ENCODE data around the gene LGR4. TPM values are rescaled to one million over a fixed set of nuclear protein-coding genes. Genes with fewer than 3 reads are reported as not detected.

The LGR4 gene
- total and polyA plus RNA-seq, 2 donors (not counting 1 experiment from before 2014, with no cell fraction given) = 0.92 to 3.3 TPM

- Histone ChIP-seq H3K27me3 (replicated peaks in 1 of 4; ENCODE audit: control extremely low read depth in 1 of 4, control insufficient read depth in 3 of 4, insufficient read depth in 4 of 4, low read length in 3 of 4) (no peaks in the 10 kb centered on the region), H3K9me3 (ENCODE audit: control extremely low read depth in 1 of 3, control insufficient read depth in 2 of 3, insufficient read depth in 1 of 3, low read length in 2 of 3) (no peaks in the 10 kb centered on the region), H4K20me1 (ENCODE audit: control insufficient read depth, insufficient read depth, low read length, poor library complexity, severe bottlenecking) (no peaks in the 10 kb centered on the region), H3K9ac (ENCODE audit: low read length) (no peak overlapping the region), H3K27ac (ENCODE audit: low read length in 2 of 2) (no peak overlapping the region), H2AFZ (ENCODE audit: insufficient read depth, low read depth, low read length, poor library complexity, severe bottlenecking) (no peak overlapping the region), H3K4me3 (ENCODE audit: control extremely low read depth in 1 of 5, extremely low read depth in 1 of 5, insufficient read depth in 1 of 5, low read depth in 2 of 5, low read length in 4 of 5) (no peak overlapping the region), H3K79me2 (ENCODE audit: control insufficient read depth, insufficient read depth, low read length) (no peaks in the 10 kb centered on the region), H3K4me2 (replicated peaks; ENCODE audit: low read depth, low read length, poor library complexity, severe bottlenecking) (no peak overlapping the region), H3K36me3 (replicated peaks in 1 of 2; ENCODE audit: control extremely low read depth in 1 of 2, control insufficient read depth in 1 of 2, extremely low read depth in 1 of 2, insufficient read depth in 2 of 2, low read length in 1 of 2) (peaks cover 0 to 8% of the 10 kb centered on the region in 2 experiments), H3K4me1 (ENCODE audit: control insufficient read depth in 2 of 2, insufficient read depth in 2 of 2, low read length in 2 of 2) (no peaks in the 10 kb centered on the region)
- TF ChIP-seq CTCF (IDR thresholded peaks at IDR 0.05) (peak; percentile 97), EZH2 (IDR thresholded peaks at IDR 0.05; ENCODE audit: borderline replicate concordance, insufficient read depth, low read depth, low read length, poor library complexity, severe bottlenecking) (no peak)
- CTCF ChIA-PET = interaction anchor here (0.6 to 7.3 kb wide), 34 partner anchors 10 to 1208 kb away, joined by 3 to 118 read pairs (median 4); partner anchors contain the start of gene LGR4
- WGBS (ENCODE audit: insufficient coverage) = 73% methylated on average over 2 of the region's 4 CpGs
- Mint-ChIP-seq H3K27me3 (no peaks in the 10 kb centered on the region), H3K27ac (no peak overlapping the region), H3K4me1 (no peaks in the 10 kb centered on the region), H3K9me3 (ENCODE audit: insufficient read depth) (no peaks in the 10 kb centered on the region), H3K4me3 (no peak overlapping the region)
- DNase-seq (peak; percentile 63), ATAC-seq (ENCODE audit: low read depth) (peak; percentile 45)
- intact Hi-C loops (cut with micrococcal nuclease) = loop anchor here (1.0 to 5.0 kb wide), 5 partner anchors 20 to 1503 kb away; partner anchors contain the start of gene LIN7C
- POLR2A ChIA-PET = no interaction called here
Observed at GRCh38 chr11:27485930-27486773, 13.6 kb upstream of the LGR4 start.

- no peaks in the 10 kb centered on the region for H3K27me3 Mint-ChIP-seq
- no peak overlapping the region for H3K27ac Mint-ChIP-seq
- no peaks in the 10 kb centered on the region for H3K79me2 ChIP-seq (ENCODE audit: control insufficient read depth, insufficient read depth, low read length)
- H4K20me1 ChIP-seq (ENCODE audit: control insufficient read depth, insufficient read depth, low read length, poor library complexity, severe bottlenecking) = no peaks in the 10 kb centered on the region
- no peak overlapping the region for H3K4me2 ChIP-seq (replicated peaks; ENCODE audit: low read depth, low read length, poor library complexity, severe bottlenecking)
- H3K9me3 ChIP-seq (ENCODE audit: control extremely low read depth in 1 of 3, control insufficient read depth in 2 of 3, insufficient read depth in 1 of 3, low read length in 2 of 3) = no peaks in the 10 kb centered on the region
- no CpG with 5 or more reads among the region's 2 CpGs for WGBS (ENCODE audit: insufficient coverage)
- H3K4me1 Mint-ChIP-seq = no peaks in the 10 kb centered on the region
- no peak for ATAC-seq (ENCODE audit: low read depth)
- H3K9me3 Mint-ChIP-seq (ENCODE audit: insufficient read depth) = no peaks in the 10 kb centered on the region
- H3K27me3 ChIP-seq (replicated peaks in 1 of 4; ENCODE audit: control extremely low read depth in 1 of 4, control insufficient read depth in 3 of 4, insufficient read depth in 4 of 4, low read length in 3 of 4) = no peaks in the 10 kb centered on the region
- H3K27ac ChIP-seq (ENCODE audit: low read length in 2 of 2) = no peak overlapping the region
- no peaks in the 10 kb centered on the region for H3K4me1 ChIP-seq (ENCODE audit: control insufficient read depth in 2 of 2, insufficient read depth in 2 of 2, low read length in 2 of 2)
- no peak for DNase-seq
- H2AFZ ChIP-seq (ENCODE audit: insufficient read depth, low read depth, low read length, poor library complexity, severe bottlenecking) = no peak overlapping the region
- POLR2A ChIA-PET = no interaction called here
- H3K4me3 ChIP-seq (ENCODE audit: control extremely low read depth in 1 of 5, extremely low read depth in 1 of 5, insufficient read depth in 1 of 5, low read depth in 2 of 5, low read length in 4 of 5) = no peak overlapping the region
- no peaks in the 10 kb centered on the region for H3K36me3 ChIP-seq (replicated peaks in 1 of 2; ENCODE audit: control extremely low read depth in 1 of 2, control insufficient read depth in 1 of 2, extremely low read depth in 1 of 2, insufficient read depth in 2 of 2, low read length in 1 of 2)
- intact Hi-C loops (cut with micrococcal nuclease) = no loop called here
- CTCF ChIA-PET = interaction anchor here (1.6 to 7.3 kb wide), 2 partner anchors 16 to 304 kb away, joined by 3 to 118 read pairs; no protein-coding TSS in a partner anchor
- no peak overlapping the region for H3K9ac ChIP-seq (ENCODE audit: low read length)
- TF ChIP-seq CTCF (IDR thresholded peaks at IDR 0.05) (no peak), EZH2 (IDR thresholded peaks at IDR 0.05; ENCODE audit: borderline replicate concordance, insufficient read depth, low read depth, low read length, poor library complexity, severe bottlenecking) (no peak)
- no peak overlapping the region for H3K4me3 Mint-ChIP-seq
Observed at GRCh38 chr11:27482793-27483192, 10.2 kb upstream of the LGR4 start.
